ENCODE data around the gene ITSN1. TPM values are rescaled to one million over a fixed set of nuclear protein-coding genes. Genes with fewer than 3 reads are reported as not detected.

Gene ITSN1
- total and polyA plus RNA-seq, 2 experiments from 2014 or later = 77.9 to 95.7 TPM

DNA sequence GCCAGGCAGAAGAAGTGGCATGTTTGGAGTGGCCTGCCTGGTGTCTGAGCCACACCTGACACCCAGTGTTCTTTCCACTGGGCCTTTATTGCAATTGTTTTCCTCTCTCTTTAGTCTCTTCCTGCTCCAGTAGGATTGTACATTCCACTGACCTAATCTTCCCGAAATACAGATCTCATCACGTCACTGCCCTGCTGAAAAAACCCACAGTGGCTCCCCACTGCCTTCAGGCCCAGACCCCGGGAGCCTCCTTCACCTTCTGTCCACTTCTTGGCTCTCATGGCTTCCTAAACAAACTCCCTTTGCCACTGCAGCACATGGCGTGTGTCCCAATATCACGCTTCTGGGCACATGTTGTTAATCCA lies 298.6 kb downstream of the ITSN1 start:
- Histone ChIP-seq H3F3A (replicated peaks; ENCODE audit: low read depth) (no peaks in the 10 kb centered on the region), H2AFZ (no peak overlapping the region), H3K4me1 (ENCODE audit: insufficient read depth) (peaks cover 17% of the 10 kb centered on the region), H4K20me1 (replicated peaks; ENCODE audit: insufficient read depth) (no peaks in the 10 kb centered on the region), H3K27me3 (ENCODE audit: insufficient read depth) (no peaks in the 10 kb centered on the region), H3K27ac (ENCODE audit: low read depth) (no peak overlapping the region), H3K4me2 (no peak overlapping the region), H3K79me2 (replicated peaks; ENCODE audit: insufficient read depth) (no peaks in the 10 kb centered on the region), H3K36me3 (ENCODE audit: insufficient read depth) (no peaks in the 10 kb centered on the region), H3K9me2 (ENCODE audit: insufficient read depth) (no peaks in the 10 kb centered on the region), H3K4me3 (no peak overlapping the region)
- ATAC-seq = no peak
- Mint-ChIP-seq H3K36me3 (ENCODE audit: low read depth) (peaks cover 18% of the 10 kb centered on the region; the same call in 2 of the 3 replicates), H3K4me3 (no peak overlapping the region), H3K27ac (no peak overlapping the region), H3K4me1 (peaks cover 10% of the 10 kb centered on the region; the same call in 2 of the 3 replicates), H3K9me3 (peaks cover 13% of the 10 kb centered on the region), H3K27me3 (ENCODE audit: insufficient read depth, low read depth, poor library complexity) (peaks cover 3% of the 10 kb centered on the region)
- no peak for TF ChIP-seq STAT1 (IDR thresholded peaks at IDR 0.05; ENCODE audit: unreplicated experiment)
- TF ChIP-seq NANOG (IDR thresholded peaks at IDR 0.05; ENCODE audit: borderline replicate concordance) = no peak
- TF ChIP-seq, protein P1, sequence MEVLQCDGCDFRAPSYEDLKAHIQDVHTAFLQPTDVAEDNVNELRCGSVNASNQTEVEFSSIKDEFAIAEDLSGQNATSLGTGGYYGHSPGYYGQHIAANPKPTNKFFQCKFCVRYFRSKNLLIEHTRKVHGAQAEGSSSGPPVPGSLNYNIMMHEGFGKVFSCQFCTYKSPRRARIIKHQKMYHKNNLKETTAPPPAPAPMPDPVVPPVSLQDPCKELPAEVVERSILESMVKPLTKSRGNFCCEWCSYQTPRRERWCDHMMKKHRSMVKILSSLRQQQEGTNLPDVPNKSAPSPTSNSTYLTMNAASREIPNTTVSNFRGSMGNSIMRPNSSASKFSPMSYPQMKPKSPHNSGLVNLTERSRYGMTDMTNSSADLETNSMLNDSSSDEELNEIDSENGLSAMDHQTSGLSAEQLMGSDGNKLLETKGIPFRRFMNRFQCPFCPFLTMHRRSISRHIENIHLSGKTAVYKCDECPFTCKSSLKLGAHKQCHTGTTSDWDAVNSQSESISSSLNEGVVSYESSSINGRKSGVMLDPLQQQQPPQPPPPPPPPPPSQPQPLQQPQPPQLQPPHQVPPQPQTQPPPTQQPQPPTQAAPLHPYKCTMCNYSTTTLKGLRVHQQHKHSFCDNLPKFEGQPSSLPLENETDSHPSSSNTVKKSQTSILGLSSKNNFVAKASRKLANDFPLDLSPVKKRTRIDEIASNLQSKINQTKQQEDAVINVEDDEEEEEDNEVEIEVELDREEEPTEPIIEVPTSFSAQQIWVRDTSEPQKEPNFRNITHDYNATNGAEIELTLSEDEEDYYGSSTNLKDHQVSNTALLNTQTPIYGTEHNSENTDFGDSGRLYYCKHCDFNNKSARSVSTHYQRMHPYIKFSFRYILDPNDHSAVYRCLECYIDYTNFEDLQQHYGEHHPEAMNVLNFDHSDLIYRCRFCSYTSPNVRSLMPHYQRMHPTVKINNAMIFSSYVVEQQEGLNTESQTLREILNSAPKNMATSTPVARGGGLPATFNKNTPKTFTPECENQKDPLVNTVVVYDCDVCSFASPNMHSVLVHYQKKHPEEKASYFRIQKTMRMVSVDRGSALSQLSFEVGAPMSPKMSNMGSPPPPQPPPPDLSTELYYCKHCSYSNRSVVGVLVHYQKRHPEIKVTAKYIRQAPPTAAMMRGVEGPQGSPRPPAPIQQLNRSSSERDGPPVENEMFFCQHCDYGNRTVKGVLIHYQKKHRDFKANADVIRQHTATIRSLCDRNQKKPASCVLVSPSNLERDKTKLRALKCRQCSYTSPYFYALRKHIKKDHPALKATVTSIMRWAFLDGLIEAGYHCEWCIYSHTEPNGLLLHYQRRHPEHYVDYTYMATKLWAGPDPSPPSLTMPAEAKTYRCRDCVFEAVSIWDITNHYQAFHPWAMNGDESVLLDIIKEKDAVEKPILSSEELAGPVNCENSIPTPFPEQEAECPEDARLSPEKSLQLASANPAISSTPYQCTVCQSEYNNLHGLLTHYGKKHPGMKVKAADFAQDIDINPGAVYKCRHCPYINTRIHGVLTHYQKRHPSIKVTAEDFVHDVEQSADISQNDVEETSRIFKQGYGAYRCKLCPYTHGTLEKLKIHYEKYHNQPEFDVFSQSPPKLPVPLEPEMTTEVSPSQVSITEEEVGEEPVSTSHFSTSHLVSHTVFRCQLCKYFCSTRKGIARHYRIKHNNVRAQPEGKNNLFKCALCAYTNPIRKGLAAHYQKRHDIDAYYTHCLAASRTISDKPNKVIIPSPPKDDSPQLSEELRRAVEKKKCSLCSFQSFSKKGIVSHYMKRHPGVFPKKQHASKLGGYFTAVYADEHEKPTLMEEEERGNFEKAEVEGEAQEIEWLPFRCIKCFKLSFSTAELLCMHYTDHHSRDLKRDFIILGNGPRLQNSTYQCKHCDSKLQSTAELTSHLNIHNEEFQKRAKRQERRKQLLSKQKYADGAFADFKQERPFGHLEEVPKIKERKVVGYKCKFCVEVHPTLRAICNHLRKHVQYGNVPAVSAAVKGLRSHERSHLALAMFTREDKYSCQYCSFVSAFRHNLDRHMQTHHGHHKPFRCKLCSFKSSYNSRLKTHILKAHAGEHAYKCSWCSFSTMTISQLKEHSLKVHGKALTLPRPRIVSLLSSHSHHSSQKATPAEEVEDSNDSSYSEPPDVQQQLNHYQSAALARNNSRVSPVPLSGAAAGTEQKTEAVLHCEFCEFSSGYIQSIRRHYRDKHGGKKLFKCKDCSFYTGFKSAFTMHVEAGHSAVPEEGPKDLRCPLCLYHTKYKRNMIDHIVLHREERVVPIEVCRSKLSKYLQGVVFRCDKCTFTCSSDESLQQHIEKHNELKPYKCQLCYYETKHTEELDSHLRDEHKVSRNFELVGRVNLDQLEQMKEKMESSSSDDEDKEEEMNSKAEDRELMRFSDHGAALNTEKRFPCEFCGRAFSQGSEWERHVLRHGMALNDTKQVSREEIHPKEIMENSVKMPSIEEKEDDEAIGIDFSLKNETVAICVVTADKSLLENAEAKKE (CRISPR knock-in tag; IDR thresholded peaks at IDR 0.05) = no peak
- no peak for TF ChIP-seq JUNB (IDR thresholded peaks at IDR 0.05; ENCODE audit: unreplicated experiment)
- TF ChIP-seq, protein P2, sequence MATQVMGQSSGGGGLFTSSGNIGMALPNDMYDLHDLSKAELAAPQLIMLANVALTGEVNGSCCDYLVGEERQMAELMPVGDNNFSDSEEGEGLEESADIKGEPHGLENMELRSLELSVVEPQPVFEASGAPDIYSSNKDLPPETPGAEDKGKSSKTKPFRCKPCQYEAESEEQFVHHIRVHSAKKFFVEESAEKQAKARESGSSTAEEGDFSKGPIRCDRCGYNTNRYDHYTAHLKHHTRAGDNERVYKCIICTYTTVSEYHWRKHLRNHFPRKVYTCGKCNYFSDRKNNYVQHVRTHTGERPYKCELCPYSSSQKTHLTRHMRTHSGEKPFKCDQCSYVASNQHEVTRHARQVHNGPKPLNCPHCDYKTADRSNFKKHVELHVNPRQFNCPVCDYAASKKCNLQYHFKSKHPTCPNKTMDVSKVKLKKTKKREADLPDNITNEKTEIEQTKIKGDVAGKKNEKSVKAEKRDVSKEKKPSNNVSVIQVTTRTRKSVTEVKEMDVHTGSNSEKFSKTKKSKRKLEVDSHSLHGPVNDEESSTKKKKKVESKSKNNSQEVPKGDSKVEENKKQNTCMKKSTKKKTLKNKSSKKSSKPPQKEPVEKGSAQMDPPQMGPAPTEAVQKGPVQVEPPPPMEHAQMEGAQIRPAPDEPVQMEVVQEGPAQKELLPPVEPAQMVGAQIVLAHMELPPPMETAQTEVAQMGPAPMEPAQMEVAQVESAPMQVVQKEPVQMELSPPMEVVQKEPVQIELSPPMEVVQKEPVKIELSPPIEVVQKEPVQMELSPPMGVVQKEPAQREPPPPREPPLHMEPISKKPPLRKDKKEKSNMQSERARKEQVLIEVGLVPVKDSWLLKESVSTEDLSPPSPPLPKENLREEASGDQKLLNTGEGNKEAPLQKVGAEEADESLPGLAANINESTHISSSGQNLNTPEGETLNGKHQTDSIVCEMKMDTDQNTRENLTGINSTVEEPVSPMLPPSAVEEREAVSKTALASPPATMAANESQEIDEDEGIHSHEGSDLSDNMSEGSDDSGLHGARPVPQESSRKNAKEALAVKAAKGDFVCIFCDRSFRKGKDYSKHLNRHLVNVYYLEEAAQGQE (IDR thresholded peaks at IDR 0.05; ENCODE audit: unreplicated experiment) = no peak
- no peak for TF ChIP-seq CREB1 (CRISPR knock-in tag; IDR thresholded peaks at IDR 0.05; ENCODE audit: low read depth)
- TF ChIP-seq, protein P3, sequence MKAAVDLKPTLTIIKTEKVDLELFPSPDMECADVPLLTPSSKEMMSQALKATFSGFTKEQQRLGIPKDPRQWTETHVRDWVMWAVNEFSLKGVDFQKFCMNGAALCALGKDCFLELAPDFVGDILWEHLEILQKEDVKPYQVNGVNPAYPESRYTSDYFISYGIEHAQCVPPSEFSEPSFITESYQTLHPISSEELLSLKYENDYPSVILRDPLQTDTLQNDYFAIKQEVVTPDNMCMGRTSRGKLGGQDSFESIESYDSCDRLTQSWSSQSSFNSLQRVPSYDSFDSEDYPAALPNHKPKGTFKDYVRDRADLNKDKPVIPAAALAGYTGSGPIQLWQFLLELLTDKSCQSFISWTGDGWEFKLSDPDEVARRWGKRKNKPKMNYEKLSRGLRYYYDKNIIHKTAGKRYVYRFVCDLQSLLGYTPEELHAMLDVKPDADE (IDR thresholded peaks at IDR 0.05) = no peak
- TF ChIP-seq POLR2AphosphoS5 (IDR thresholded peaks at IDR 0.05; ENCODE audit: low read depth) = no peak
- no peak for TF ChIP-seq ZNF114 (CRISPR knock-in tag; IDR thresholded peaks at IDR 0.05)
- no peak for TF ChIP-seq ZNF331 (CRISPR knock-in tag; IDR thresholded peaks at IDR 0.05; ENCODE audit: low read depth)
- no peak for DNase-seq (ENCODE audit: low spot score)
